ENCODE data around the gene DNLZ. TPM values are rescaled to one million over a fixed set of nuclear protein-coding genes. Genes with fewer than 3 reads are reported as not detected.

DNLZ gene
- total RNA-seq, 1 donor from 2014 or later, result 27.5 TPM

- DNase-seq (ENCODE audit: low read depth), result no peak
- TF ChIP-seq, protein P1, sequence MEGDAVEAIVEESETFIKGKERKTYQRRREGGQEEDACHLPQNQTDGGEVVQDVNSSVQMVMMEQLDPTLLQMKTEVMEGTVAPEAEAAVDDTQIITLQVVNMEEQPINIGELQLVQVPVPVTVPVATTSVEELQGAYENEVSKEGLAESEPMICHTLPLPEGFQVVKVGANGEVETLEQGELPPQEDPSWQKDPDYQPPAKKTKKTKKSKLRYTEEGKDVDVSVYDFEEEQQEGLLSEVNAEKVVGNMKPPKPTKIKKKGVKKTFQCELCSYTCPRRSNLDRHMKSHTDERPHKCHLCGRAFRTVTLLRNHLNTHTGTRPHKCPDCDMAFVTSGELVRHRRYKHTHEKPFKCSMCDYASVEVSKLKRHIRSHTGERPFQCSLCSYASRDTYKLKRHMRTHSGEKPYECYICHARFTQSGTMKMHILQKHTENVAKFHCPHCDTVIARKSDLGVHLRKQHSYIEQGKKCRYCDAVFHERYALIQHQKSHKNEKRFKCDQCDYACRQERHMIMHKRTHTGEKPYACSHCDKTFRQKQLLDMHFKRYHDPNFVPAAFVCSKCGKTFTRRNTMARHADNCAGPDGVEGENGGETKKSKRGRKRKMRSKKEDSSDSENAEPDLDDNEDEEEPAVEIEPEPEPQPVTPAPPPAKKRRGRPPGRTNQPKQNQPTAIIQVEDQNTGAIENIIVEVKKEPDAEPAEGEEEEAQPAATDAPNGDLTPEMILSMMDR (IDR thresholded peaks at IDR 0.05; ENCODE audit: insufficient read depth, low read length, poor library complexity, severe bottlenecking), result no peak
- Histone ChIP-seq H3K27me3 (ENCODE audit: control insufficient read depth, insufficient read depth, low read length) (no peaks in the 10 kb centered on the region), H3K4me3 (ENCODE audit: low read depth, low read length) (no peak overlapping the region), H3K36me3 (ENCODE audit: control insufficient read depth, insufficient read depth, low read length) (peaks cover 3% of the 10 kb centered on the region)
Measured at GRCh38 chr9:136393531-136393930, 30.0 kb upstream of the DNLZ start.

GRCh38 chr9:136392538-136393449, 29.2 kb upstream of the DNLZ start:
- H3K4me3 ChIP-seq (ENCODE audit: low read depth, low read length), result no peak overlapping the region
- H3K36me3 ChIP-seq (ENCODE audit: control insufficient read depth, insufficient read depth, low read length), result peaks cover 3% of the 10 kb centered on the region
- no peak for DNase-seq (ENCODE audit: low read depth)
- H3K27me3 ChIP-seq (ENCODE audit: control insufficient read depth, insufficient read depth, low read length), result no peaks in the 10 kb centered on the region
- TF ChIP-seq, protein P1 (IDR thresholded peaks at IDR 0.05; ENCODE audit: insufficient read depth, low read length, poor library complexity, severe bottlenecking), result no peak

- no peak overlapping the region for H3K4me3 ChIP-seq (ENCODE audit: low read depth, low read length)
- H3K36me3 ChIP-seq (ENCODE audit: control insufficient read depth, insufficient read depth, low read length), result peaks cover 4% of the 10 kb centered on the region
- DNase-seq (ENCODE audit: low read depth), result no peak
- TF ChIP-seq, protein P1 (IDR thresholded peaks at IDR 0.05; ENCODE audit: insufficient read depth, low read length, poor library complexity, severe bottlenecking), result no peak
- H3K27me3 ChIP-seq (ENCODE audit: control insufficient read depth, insufficient read depth, low read length), result no peaks in the 10 kb centered on the region
Measured at GRCh38 chr9:136391737-136392537, 28.4 kb upstream of the DNLZ start.

DNA sequence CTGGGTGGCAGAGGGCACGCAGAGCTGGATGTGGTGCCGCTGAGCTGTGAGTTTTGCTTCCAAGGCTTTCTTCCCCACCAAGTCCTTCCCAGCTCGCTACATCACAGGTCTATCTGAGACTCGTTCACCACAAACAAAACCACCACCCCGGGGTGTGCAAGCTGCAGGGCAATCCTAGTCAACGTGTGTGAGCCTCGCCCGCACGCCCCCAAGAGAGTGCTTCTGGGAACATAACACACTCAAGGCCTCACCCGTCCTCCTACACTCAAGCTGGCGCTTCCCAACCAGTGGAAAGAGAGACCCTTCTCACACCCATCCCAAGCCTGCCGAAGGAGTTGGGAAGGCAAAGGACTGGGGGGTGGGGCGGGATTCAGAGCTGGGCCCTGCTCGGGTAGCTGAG, 25.9 kb upstream of the DNLZ start:
- DNase-seq (ENCODE audit: low read depth), result no peak
- no peaks in the 10 kb centered on the region for H3K27me3 ChIP-seq (ENCODE audit: control insufficient read depth, insufficient read depth, low read length)
- H3K36me3 ChIP-seq (ENCODE audit: control insufficient read depth, insufficient read depth, low read length), result peaks cover 4% of the 10 kb centered on the region
- no peak overlapping the region for H3K4me3 ChIP-seq (ENCODE audit: low read depth, low read length)
- TF ChIP-seq, protein P1 (IDR thresholded peaks at IDR 0.05; ENCODE audit: insufficient read depth, low read length, poor library complexity, severe bottlenecking), result no peak

DNA sequence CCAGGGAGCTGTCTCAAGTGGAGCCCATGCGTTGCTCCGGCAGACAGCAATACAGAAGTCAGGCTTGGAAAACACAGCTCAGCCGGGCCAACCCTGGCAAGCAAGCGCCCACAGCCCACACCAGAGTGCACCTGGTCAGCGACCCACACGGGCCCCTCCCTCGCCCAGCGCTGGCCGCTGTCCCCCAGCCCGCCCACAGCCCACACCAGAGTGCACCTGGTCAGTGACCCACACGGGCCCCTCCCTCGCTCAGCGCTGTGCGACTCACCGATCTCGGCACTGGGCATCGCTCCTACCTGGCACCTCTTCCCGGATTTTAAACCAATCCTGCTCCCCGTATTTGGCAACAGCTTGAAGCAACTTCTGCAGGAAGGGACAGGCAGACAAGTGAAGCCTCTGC, 23.7 kb upstream of the DNLZ start:
- Histone ChIP-seq H3K4me3 (ENCODE audit: low read depth, low read length) (no peak overlapping the region), H3K36me3 (ENCODE audit: control insufficient read depth, insufficient read depth, low read length) (peaks cover 3% of the 10 kb centered on the region), H3K27me3 (ENCODE audit: control insufficient read depth, insufficient read depth, low read length) (no peaks in the 10 kb centered on the region)
- no peak for DNase-seq (ENCODE audit: low read depth)
- TF ChIP-seq, protein P1 (IDR thresholded peaks at IDR 0.05; ENCODE audit: insufficient read depth, low read length, poor library complexity, severe bottlenecking), result no peak

Measured in kidney epithelial cell (primary cell).